ENCODE data around the gene SDE2. TPM values are rescaled to one million over a fixed set of nuclear protein-coding genes. Genes with fewer than 3 reads are reported as not detected.
A peak's percentile ranks its signal among the peaks of the same experiment; 100 is the strongest.

The SDE2 gene
- total RNA-seq = 10 to 100 TPM; 15.8 to 17.1 TPM
- polyA plus RNA-seq (ENCODE audit: insufficient read length in 6 of 6) = 10 to 100 TPM; 19.3 to 22.6 (median 21.8) TPM
- long read RNA-seq, donor 1, partial matches to known transcripts = 8 of 11 reads
- long read RNA-seq, donor 1, other reads (novel, unspliced or antisense) = 0 of 11 reads
- long read RNA-seq, donor 2, partial matches to known transcripts = 5 of 6 reads
- long read RNA-seq, donor 2, other reads (novel, unspliced or antisense) = 0 of 6 reads
- long read RNA-seq, donor 3, transcript SDE2-201 (7 exons, 3,975 nt) = major isoform, 7 of 7 reads
- long read RNA-seq, donor 3, partial matches to known transcripts = 0 of 7 reads
- long read RNA-seq, donor 3, other reads (novel, unspliced or antisense) = 0 of 7 reads
- long read RNA-seq, donor 4, partial matches to known transcripts = 1 of 2 reads
- long read RNA-seq, donor 4, other reads (novel, unspliced or antisense) = 1 of 2 reads
- long read RNA-seq, donor 5, partial matches to known transcripts = 0 of 3 reads
- long read RNA-seq, donor 5, other reads (novel, unspliced or antisense) = 0 of 3 reads
- long read RNA-seq, donor 6 = 0 reads
- long read RNA-seq, donor 7, partial matches to known transcripts = 6 of 8 reads
- long read RNA-seq, donor 7, other reads (novel, unspliced or antisense) = 0 of 8 reads
- long read RNA-seq, donor 8, partial matches to known transcripts = 6 of 8 reads
- long read RNA-seq, donor 8, other reads (novel, unspliced or antisense) = 0 of 8 reads
- long read RNA-seq, donor 9 = 0 reads
- long read RNA-seq, donor 10, partial matches to known transcripts = 1 of 4 reads
- long read RNA-seq, donor 10, other reads (novel, unspliced or antisense) = 0 of 4 reads
- long read RNA-seq, donor 11, partial matches to known transcripts = 0 of 1 reads
- long read RNA-seq, donor 11, other reads (novel, unspliced or antisense) = 0 of 1 reads
- long read RNA-seq, donor 12, partial matches to known transcripts = 0 of 2 reads
- long read RNA-seq, donor 12, other reads (novel, unspliced or antisense) = 0 of 2 reads

DNA sequence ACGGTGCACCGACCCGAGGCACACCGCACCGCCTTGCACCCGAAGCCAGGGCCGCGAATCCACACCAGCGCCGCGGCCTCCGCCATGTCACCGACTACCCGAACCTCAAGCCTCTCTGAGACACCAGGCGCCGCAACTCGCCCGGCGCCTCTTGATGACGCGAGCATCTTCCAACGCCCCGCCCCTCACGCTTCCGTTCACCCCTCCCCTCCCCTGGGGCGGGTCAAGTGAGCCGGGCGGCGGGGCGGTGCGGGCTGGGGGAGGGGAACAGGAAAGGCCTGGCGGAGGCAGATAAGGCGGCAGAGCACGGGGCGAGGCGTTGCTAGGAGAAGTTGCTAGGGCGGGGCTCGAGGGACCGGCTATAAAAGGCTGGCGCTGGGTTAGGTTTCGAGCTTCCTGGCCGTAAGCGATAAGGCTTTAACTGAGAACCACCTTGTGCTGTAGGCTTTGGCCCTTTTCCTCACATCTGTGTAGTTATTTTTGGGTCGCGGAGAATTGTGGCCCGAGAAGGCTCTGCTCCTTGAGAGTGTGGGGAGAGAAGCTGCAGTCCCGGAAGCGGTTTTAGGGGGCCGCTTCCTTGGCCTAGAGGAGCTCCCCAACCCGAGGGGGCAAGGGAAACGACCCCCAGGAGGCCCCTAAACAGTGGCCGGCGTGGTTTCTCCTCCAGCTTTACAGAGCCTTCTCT lies at the start of gene SDE2:
Gene SDE2 (minus strand): TSS at position 117 of the 685 bp plus-strand sequence. CDS start 31 bp downstream, at position 86.
- Histone ChIP-seq H3K27me3 (no peaks in the 10 kb centered on the region), H3K4me3 (peak within 1 kb of the TSS; percentile 79 to 80), H3K9me3 (no peaks in the 10 kb centered on the region), H3K27ac (peak within 1 kb of the TSS; percentile 97 to 100), H3K4me1 (peaks cover 13 to 82% of the 10 kb centered on the region in 2 donors), H3K36me3 (peaks cover 0 to 7% of the 10 kb centered on the region in 2 donors)
- DNase-seq = peak; percentile 98 to 100 (median 100)
- peak; percentile 97 for ATAC-seq
- intact Hi-C loops (cut with DNase I) = no loop called here
- no peak for TF ChIP-seq CTCF (IDR thresholded peaks at IDR 0.05)

DNA sequence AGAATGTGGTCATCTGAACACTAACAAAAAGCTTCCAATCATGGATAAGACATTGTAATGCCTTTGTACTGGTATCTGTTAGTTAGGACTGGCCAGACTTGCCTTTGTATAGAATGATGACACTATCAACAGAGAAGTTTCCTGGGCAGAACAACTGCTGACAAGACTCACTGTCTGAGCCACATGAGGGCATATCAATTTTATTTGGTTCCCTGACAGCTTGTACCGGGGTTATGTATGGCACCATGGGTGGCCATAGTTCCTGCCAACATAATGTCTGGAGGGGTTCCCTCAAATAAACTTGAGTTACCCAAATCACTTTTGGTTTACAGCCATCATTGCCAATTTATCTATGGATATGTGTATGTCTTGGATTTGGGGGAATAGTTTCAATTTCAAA lies 49.7 kb upstream of the SDE2 start:
- ATAC-seq (no peak), DNase-seq (no peak)
- no peaks in the 10 kb centered on the region for H3K27me3 ChIP-seq
- no peaks in the 10 kb centered on the region for H3K9me3 ChIP-seq
- peaks cover 0 to 36% of the 10 kb centered on the region in 2 donors for H3K4me1 ChIP-seq
- no peak for TF ChIP-seq CTCF (IDR thresholded peaks at IDR 0.05)
- intact Hi-C loops (cut with DNase I) = no loop called here
- no peak overlapping the region for H3K27ac ChIP-seq
- H3K36me3 ChIP-seq = no peaks in the 10 kb centered on the region
- H3K4me3 ChIP-seq = no peak overlapping the region

DNA sequence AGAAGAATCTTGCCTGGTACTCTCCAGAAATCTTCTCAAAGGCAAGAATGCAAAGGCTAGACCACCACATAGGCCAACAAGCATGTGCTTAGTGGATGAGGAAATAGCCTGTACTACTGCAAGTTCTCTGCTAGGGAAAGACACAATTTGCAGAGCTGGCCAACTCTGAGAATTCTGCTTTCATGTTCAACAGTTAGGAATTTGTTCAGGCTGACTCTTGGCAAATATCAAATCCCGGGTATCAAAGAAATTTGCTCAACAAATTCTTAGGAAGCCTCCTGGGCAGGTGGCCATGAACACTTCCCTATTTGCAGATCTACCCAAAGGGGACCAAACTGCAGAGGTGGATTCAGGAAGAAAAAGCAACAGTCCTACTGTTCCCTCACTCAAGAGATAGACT lies 48.4 kb upstream of the SDE2 start:
- DNase-seq (no peak), ATAC-seq (peak; percentile 25)
- Histone ChIP-seq H3K27ac (no peak overlapping the region), H3K4me3 (no peak overlapping the region), H3K9me3 (no peaks in the 10 kb centered on the region), H3K36me3 (no peaks in the 10 kb centered on the region), H3K27me3 (no peaks in the 10 kb centered on the region), H3K4me1 (peaks cover 0 to 39% of the 10 kb centered on the region in 2 donors)
- TF ChIP-seq CTCF (IDR thresholded peaks at IDR 0.05) = no peak
- intact Hi-C loops (cut with DNase I) = no loop called here

DNA sequence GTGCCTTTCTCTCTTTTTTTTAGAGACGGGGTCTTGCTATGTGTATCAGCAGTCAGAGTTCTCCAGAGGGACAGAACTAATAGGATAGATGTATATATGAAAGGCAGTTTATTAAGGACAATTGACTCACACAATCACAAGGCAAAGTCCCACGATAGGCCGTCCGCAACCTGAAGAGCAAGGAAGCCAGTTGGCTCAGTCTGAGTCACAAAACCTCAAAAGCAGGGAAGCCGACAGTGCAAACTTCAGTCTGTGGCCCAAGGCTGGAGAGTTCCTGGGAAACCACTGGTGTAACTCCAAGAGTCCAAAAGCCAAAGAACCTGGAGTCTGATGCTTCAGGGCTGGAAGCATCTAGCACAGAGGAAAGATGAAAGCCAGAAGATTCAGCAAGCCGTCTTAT lies 47.1 kb upstream of the SDE2 start:
- no peak for TF ChIP-seq CTCF (IDR thresholded peaks at IDR 0.05)
- peaks cover 0 to 52% of the 10 kb centered on the region in 2 donors for H3K4me1 ChIP-seq
- H3K4me3 ChIP-seq = no peak overlapping the region
- no peaks in the 10 kb centered on the region for H3K27me3 ChIP-seq
- no peaks in the 10 kb centered on the region for H3K9me3 ChIP-seq
- no peak for DNase-seq
- intact Hi-C loops (cut with DNase I) = no loop called here
- no peak overlapping the region for H3K27ac ChIP-seq
- no peaks in the 10 kb centered on the region for H3K36me3 ChIP-seq
- ATAC-seq = peak; percentile 53

Measured in left lung (tissue), 14 donors.